Measurements from ENCODE around the gene CDH24.

DNA sequence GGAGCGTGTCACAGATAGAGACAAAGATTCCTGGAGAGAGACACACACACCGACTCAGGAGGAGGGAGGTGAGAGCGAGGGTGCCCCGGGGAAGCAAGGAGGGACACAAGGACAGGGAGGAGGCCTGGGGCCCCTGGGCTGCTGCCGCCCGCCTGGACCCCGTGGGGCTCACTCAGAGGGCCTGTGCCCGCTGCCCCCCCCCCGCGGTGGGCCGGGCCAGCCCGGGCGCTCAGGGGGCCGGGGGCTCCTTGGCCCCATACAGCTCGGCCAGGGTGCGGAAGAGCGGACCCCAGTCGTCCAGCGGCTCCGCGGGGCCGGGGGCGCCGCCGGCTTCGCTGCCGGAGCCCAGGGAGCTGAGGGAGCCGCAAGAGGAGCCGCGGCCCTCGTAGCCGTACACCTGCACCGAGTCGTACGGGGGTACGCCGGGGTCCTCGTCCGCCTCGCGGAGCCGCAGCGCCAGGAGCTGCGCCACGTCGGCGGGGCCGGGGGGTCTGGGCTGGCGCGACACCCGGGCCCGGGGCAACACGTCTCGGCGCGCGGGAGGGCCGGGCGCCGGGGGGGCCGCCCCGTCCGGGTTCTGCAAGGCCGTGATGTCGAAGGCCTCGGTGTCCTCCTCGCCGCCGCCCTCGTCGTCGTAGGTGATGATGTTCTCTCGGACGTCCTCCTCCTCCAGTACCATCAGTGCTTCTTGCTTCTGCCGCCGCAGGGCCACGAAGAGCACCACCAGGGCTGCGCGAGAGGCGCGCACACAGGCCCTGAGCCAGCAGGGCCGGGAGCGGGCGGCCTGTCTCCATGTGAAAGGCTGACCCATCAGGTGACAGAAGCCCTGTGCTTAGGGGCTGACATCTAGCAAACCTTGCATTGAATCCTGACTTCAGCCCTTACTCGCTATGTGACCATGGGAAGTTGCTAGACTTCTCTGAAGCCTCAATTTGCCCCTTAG lies 9.3 kb downstream of the CDH24 start:
- TF ChIP-seq CTCF (IDR thresholded peaks at IDR 0.05) (no peak), POLR2A (IDR thresholded peaks at IDR 0.05; ENCODE audit: low read depth) (no peak)
